Mesothelial cell of epicardium (in vitro differentiated cells): ENCODE data around the gene BRD2. TPM values are rescaled to one million over a fixed set of nuclear protein-coding genes. Genes with fewer than 3 reads are reported as not detected.

ENCODE experiments used
- DNase-seq, 2 experiments: peaks; one replicate each; pipeline ENCODE4 v3.0.0; 2021; ENCODE audit warnings: low spot score in 2 of 2; ENCODE audit not compliant: unreplicated experiment in 2 of 2
- H3K27ac Mint-ChIP-seq: 2 replicates; pipeline ENCODE4 v1.8.0; 2021; ENCODE audit warnings: mixed read lengths
- H3K27me3 Mint-ChIP-seq: 2 replicates; pipeline ENCODE4 v1.8.0; 2021; ENCODE audit warnings: low read depth, mixed read lengths
- H3K36me3 Mint-ChIP-seq: 2 replicates; pipeline ENCODE4 v1.8.0; 2021; ENCODE audit warnings: mixed read lengths
- H3K4me1 Mint-ChIP-seq: 2 replicates; pipeline ENCODE4 v1.8.0; 2021; ENCODE audit warnings: mixed read lengths
- H3K4me3 Mint-ChIP-seq: 2 replicates; pipeline ENCODE4 v1.8.0; 2021; ENCODE audit warnings: mild to moderate bottlenecking, moderate library complexity, mixed read lengths
- H3K9me3 Mint-ChIP-seq: 2 replicates; pipeline ENCODE4 v1.8.0; 2021; ENCODE audit warnings: mixed read lengths
- CTCF ChIP-seq: fragments of 200-600 bp; sonication (generic); IDR thresholded peaks from one replicate; pipeline ENCODE4 v1.5.0; 2021; ENCODE audit warnings: antibody characterized with exemption; ENCODE audit not compliant: unreplicated experiment
- total RNA-seq: library from RNA; stranded (reverse); gene quantifications from 3 replicates; pipeline ENCODE4 v1.2.1, GENCODE V29; 2021

BRD2 gene
- total RNA-seq, 1 donor from 2014 or later: 246 TPM

GRCh38 chr6:33008944-33009861 lies 40.8 kb downstream of the BRD2 start, which contains the start of gene HLA-DOA:
Gene HLA-DOA, minus strand, starts transcription at chr6:33009591.
- Mint-ChIP-seq H3K4me3 (peak within 1 kb of the TSS; percentile 73), H3K27me3 (peaks cover 44% of the 10 kb centered on the region), H3K36me3 (no peaks in the 10 kb centered on the region), H3K9me3 (no peaks in the 10 kb centered on the region), H3K27ac (no peak within 1 kb of the TSS), H3K4me1 (peaks cover 9% of the 10 kb centered on the region)
- TF ChIP-seq CTCF: no peak
- DNase-seq: no peak

GRCh38 chr6:33010356-33010755 lies 42.0 kb downstream of the BRD2 start:
- H3K9me3 Mint-ChIP-seq: no peaks in the 10 kb centered on the region

GRCh38 chr6:33013608-33014007 lies 45.2 kb downstream of the BRD2 start:
- Mint-ChIP-seq H3K4me1 (peaks cover 9% of the 10 kb centered on the region), H3K27me3 (peaks cover 56% of the 10 kb centered on the region), H3K4me3 (no peak overlapping the region), H3K36me3 (no peaks in the 10 kb centered on the region), H3K27ac (no peak overlapping the region), H3K9me3 (no peaks in the 10 kb centered on the region)
- TF ChIP-seq CTCF: no peak
- no peak for DNase-seq

More at GRCh38 chr6:33010356-33010755, 42.0 kb downstream of the BRD2 start:
- no peak overlapping the region for H3K4me3 Mint-ChIP-seq
- peaks cover 9% of the 10 kb centered on the region for H3K4me1 Mint-ChIP-seq
- TF ChIP-seq CTCF: no peak
- DNase-seq: no peak
- peaks cover 42% of the 10 kb centered on the region for H3K27me3 Mint-ChIP-seq
- H3K36me3 Mint-ChIP-seq: no peaks in the 10 kb centered on the region
- no peak overlapping the region for H3K27ac Mint-ChIP-seq

GRCh38 chr6:33014841-33015634 lies 46.6 kb downstream of the BRD2 start:
- Mint-ChIP-seq H3K27me3 (peaks cover 67% of the 10 kb centered on the region), H3K4me1 (no peaks in the 10 kb centered on the region), H3K36me3 (no peaks in the 10 kb centered on the region), H3K27ac (no peak overlapping the region), H3K4me3 (no peak overlapping the region), H3K9me3 (no peaks in the 10 kb centered on the region)
- TF ChIP-seq CTCF: peak; percentile 93
- DNase-seq: no peak

- H3K36me3 Mint-ChIP-seq: no peaks in the 10 kb centered on the region
- peaks cover 73% of the 10 kb centered on the region for H3K27me3 Mint-ChIP-seq
- no peak overlapping the region for H3K27ac Mint-ChIP-seq
- TF ChIP-seq CTCF: no peak
- no peaks in the 10 kb centered on the region for H3K4me1 Mint-ChIP-seq
- no peak for DNase-seq
- no peak overlapping the region for H3K4me3 Mint-ChIP-seq
- H3K9me3 Mint-ChIP-seq: no peaks in the 10 kb centered on the region
Measured at GRCh38 chr6:33015798-33016197, 47.4 kb downstream of the BRD2 start.
